ENCODE measurements around the gene MRPL44.

MRPL44 gene

DNA sequence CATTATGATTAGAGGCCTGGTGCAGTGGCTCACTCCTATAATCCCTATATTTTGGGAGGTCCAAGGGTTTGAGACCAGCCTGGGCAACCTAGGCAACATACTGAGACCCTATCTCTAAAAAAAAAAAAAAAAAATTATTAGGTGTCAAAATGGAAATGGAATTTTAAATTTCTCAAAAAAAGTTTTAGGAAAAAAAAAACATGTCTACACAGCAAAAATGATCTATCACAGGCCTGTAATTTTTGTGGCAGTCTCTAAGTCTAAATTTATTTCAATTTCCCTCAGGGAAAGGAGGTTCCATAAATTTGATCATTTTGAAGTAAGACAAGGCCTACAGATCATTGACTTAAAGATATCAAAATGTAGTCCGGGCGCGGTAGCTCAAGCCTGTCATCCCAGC lies 16.3 kb downstream of the MRPL44 start:
- Histone ChIP-seq H4K20me1 (ENCODE audit: insufficient read depth) (no peaks in the 10 kb centered on the region), H2AFZ (ENCODE audit: low read depth) (no peak overlapping the region), H3K4me1 (ENCODE audit: low read depth, poor library complexity, severe bottlenecking) (no peaks in the 10 kb centered on the region), H3K79me2 (ENCODE audit: insufficient read depth, low read depth) (no peaks in the 10 kb centered on the region), H3K4me3 (IDR thresholded peaks at IDR 0.05; ENCODE audit: insufficient read depth, low read depth, low read length) (no peak overlapping the region), H3K36me3 (ENCODE audit: insufficient read depth) (no peaks in the 10 kb centered on the region), H3K27ac (no peak overlapping the region), H3K9ac (no peak overlapping the region), H3K27me3 (ENCODE audit: insufficient read depth, low read depth) (no peaks in the 10 kb centered on the region), H3K4me2 (no peak overlapping the region)
- TF ChIP-seq, protein P1, sequence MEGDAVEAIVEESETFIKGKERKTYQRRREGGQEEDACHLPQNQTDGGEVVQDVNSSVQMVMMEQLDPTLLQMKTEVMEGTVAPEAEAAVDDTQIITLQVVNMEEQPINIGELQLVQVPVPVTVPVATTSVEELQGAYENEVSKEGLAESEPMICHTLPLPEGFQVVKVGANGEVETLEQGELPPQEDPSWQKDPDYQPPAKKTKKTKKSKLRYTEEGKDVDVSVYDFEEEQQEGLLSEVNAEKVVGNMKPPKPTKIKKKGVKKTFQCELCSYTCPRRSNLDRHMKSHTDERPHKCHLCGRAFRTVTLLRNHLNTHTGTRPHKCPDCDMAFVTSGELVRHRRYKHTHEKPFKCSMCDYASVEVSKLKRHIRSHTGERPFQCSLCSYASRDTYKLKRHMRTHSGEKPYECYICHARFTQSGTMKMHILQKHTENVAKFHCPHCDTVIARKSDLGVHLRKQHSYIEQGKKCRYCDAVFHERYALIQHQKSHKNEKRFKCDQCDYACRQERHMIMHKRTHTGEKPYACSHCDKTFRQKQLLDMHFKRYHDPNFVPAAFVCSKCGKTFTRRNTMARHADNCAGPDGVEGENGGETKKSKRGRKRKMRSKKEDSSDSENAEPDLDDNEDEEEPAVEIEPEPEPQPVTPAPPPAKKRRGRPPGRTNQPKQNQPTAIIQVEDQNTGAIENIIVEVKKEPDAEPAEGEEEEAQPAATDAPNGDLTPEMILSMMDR (conservative IDR thresholded peaks at IDR 0.05; ENCODE audit: low read depth, low read length), result no peak

DNA sequence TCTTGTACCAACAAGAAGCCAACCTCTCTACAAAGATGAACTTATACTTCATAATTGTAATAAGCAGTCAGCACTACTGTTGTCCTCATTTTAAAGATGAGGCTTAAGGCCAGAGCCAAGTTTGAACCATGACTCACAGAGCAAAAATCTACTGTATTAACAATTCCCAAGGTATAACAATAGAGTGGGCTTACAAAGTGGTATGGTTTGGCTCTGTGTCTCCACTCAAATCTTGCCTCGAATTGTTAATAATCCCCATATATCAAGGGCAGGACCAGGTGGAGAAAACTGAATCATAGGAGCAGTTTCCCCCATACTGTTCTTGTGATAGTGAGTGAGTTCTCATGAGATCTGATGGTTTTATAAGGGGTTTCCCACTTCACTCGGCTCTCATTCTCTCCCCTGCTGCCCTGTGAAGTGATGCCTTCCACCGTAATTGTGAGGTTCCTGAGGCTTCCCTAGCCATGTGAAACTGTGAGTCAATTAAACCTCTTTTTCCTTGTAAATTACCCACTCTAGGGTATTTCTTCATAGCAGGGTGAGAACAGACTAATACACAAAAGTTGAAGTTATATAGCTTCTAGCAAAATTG lies 19.5 kb downstream of the MRPL44 start:
- Histone ChIP-seq H3K9ac (no peak overlapping the region), H3K36me3 (ENCODE audit: insufficient read depth) (no peaks in the 10 kb centered on the region), H3K4me3 (IDR thresholded peaks at IDR 0.05; ENCODE audit: insufficient read depth, low read depth, low read length) (no peak overlapping the region), H3K4me1 (ENCODE audit: low read depth, poor library complexity, severe bottlenecking) (no peaks in the 10 kb centered on the region), H3K27me3 (ENCODE audit: insufficient read depth, low read depth) (no peaks in the 10 kb centered on the region), H3K79me2 (ENCODE audit: insufficient read depth, low read depth) (no peaks in the 10 kb centered on the region), H2AFZ (ENCODE audit: low read depth) (no peak overlapping the region), H3K4me2 (no peak overlapping the region), H4K20me1 (ENCODE audit: insufficient read depth) (no peaks in the 10 kb centered on the region), H3K27ac (no peak overlapping the region)
- TF ChIP-seq, protein P1 (conservative IDR thresholded peaks at IDR 0.05; ENCODE audit: low read depth, low read length), result no peak

DNA sequence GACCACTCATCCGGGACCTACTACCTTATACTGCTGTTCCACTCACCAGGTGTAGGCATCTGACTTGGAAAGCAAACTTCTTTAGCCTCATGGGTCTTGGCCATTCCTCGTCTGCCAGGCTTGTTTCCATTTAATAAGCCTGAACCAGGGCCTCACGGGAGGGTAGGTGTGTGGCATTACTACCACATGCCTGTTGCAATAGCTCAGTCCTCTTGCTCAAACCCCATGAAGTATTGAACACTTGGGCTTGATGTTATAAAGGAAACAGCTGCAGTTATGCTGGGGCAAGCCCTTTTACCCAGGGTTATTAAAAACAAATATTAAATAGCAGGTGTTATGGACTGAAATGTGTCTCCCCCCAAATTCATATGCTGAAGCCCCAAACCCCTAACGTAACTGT lies 21.2 kb downstream of the MRPL44 start:
- Histone ChIP-seq H3K4me3 (IDR thresholded peaks at IDR 0.05; ENCODE audit: insufficient read depth, low read depth, low read length) (no peak overlapping the region), H3K79me2 (ENCODE audit: insufficient read depth, low read depth) (no peaks in the 10 kb centered on the region), H3K4me2 (no peak overlapping the region), H3K27me3 (ENCODE audit: insufficient read depth, low read depth) (no peaks in the 10 kb centered on the region), H4K20me1 (ENCODE audit: insufficient read depth) (no peaks in the 10 kb centered on the region), H2AFZ (ENCODE audit: low read depth) (no peak overlapping the region), H3K27ac (no peak overlapping the region), H3K36me3 (ENCODE audit: insufficient read depth) (no peaks in the 10 kb centered on the region), H3K4me1 (ENCODE audit: low read depth, poor library complexity, severe bottlenecking) (no peaks in the 10 kb centered on the region), H3K9ac (no peak overlapping the region)
- TF ChIP-seq, protein P1 (conservative IDR thresholded peaks at IDR 0.05; ENCODE audit: low read depth, low read length), result no peak

DNA sequence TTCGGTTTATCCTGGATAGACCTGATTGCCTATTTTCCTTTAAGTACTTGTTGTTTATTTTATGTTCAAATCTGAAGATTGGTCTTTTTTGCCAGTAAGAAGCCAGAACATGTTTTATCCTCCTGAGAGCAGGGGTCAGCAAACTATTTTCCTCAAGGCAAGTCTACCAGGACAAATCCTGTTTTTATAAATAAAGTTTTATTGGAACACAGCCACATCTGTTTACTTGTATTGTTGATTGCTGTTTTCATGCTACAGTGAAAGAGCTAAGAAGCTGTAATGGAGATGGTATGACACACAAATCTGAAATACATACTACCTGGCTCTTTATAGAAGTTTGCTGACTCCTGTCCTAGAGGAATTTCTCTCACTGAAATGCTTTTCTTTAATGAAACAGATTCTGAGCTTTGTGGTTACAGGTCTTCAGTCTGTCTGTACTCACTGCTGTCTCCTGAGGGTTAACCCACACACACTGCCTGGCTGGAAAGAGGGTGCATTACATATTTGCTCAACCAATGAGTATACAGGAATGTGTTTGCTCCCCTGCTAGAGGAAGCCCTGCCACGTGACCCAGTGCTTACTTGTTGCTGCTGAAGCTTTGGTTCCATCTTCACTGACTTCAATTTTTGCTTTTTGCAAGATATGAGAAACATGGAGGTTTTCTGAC lies 22.6 kb downstream of the MRPL44 start:
- no peaks in the 10 kb centered on the region for H3K27me3 ChIP-seq (ENCODE audit: insufficient read depth, low read depth)
- TF ChIP-seq, protein P1 (conservative IDR thresholded peaks at IDR 0.05; ENCODE audit: low read depth, low read length), result no peak
- no peak overlapping the region for H2AFZ ChIP-seq (ENCODE audit: low read depth)
- H3K4me2 ChIP-seq, result no peak overlapping the region
- H3K9ac ChIP-seq, result no peak overlapping the region
- H4K20me1 ChIP-seq (ENCODE audit: insufficient read depth), result no peaks in the 10 kb centered on the region
- H3K36me3 ChIP-seq (ENCODE audit: insufficient read depth), result no peaks in the 10 kb centered on the region
- no peak overlapping the region for H3K4me3 ChIP-seq (IDR thresholded peaks at IDR 0.05; ENCODE audit: insufficient read depth, low read depth, low read length)
- H3K79me2 ChIP-seq (ENCODE audit: insufficient read depth, low read depth), result no peaks in the 10 kb centered on the region
- no peak overlapping the region for H3K27ac ChIP-seq
- no peaks in the 10 kb centered on the region for H3K4me1 ChIP-seq (ENCODE audit: low read depth, poor library complexity, severe bottlenecking)

Measured in KMS-11 (cell line).